GM12878 (cell line): Measurements from ENCODE around the gene ATP12A. TPM values are rescaled to one million over a fixed set of nuclear protein-coding genes. Genes with fewer than 3 reads are reported as not detected.

ENCODE experiments used
- ATAC-seq: fragments of 200-7000 bp; cut with Tn5 transposase; 3 replicates; pipeline ENCODE4 v1.9.1; 2020; ENCODE audit warnings: mild to moderate bottlenecking, moderate library complexity
- BruUV-seq: library from RNA; stranded (reverse); fragments of 400-500 nt; replicated peaks from 2 replicates; lab custom pipeline; 2021; lab: Mats Ljungman, UMichigan
- CTCF ChIA-PET: fragments of 300-600 bp; sonication (Branson Sonifier 250); formaldehyde crosslinking; extraction: SDS; loops from one replicate; lab custom pipeline; 2021; ENCODE audit warnings: inconsistent platforms; lab: Yijun Ruan, JAX
- POLR2A ChIA-PET: fragments of 350-600 bp; formaldehyde crosslinking; extraction: SDS; loops from one replicate; lab custom pipeline; 2021; ENCODE audit warnings: inconsistent platforms; lab: Charles Lee
- RAD21 ChIA-PET: fragments of 300-600 bp; sonication (Branson Sonifier 250); formaldehyde crosslinking; loops from one replicate; lab custom pipeline; 2023; ENCODE audit warnings: antibody characterized with exemption; ENCODE audit not compliant: unreplicated experiment; lab: Charles Lee
- SMC1A ChIA-PET: fragments of 300-600 bp; sonication (Branson Sonifier 250); formaldehyde crosslinking; loops from one replicate; lab custom pipeline; 2023; ENCODE audit not compliant: unreplicated experiment, uncharacterized antibody; lab: Charles Lee
- DNase-seq: peaks from one replicate; pipeline ENCODE4 v3.0.0-alpha.2; 2011; ENCODE audit warnings: low read depth, low spot score
- FAIRE-seq: peaks from 3 replicates; lab custom pipeline; 2011; peaks lifted over from hg19 to GRCh38; lab: Jason Lieb, UNC
- H2AFZ ChIP-seq: 2 replicates; pipeline ENCODE4 v1.6.0; 2011; ENCODE audit warnings: low read depth, low read length, control low read depth; ENCODE audit not compliant: control insufficient read depth
- H3K27ac ChIP-seq: 2 replicates; pipeline ENCODE4 v1.5.1; 2011; ENCODE audit warnings: control low read depth; ENCODE audit not compliant: control insufficient read depth, insufficient read depth
- H3K27me3 ChIP-seq, 2 experiments: replicated peaks in 1 of 2; 2 replicates each; pipeline versions ENCODE4 v1.6.0 to v1.6.1; 2011; ENCODE audit warnings: low read length in 1 of 2; ENCODE audit not compliant: control insufficient read depth in 2 of 2, insufficient read depth in 2 of 2
- H3K36me3 ChIP-seq, 2 experiments: 2 replicates each; pipeline ENCODE4 v1.5.1; 2011; ENCODE audit warnings: low read length in 1 of 2; ENCODE audit not compliant: control insufficient read depth in 2 of 2, insufficient read depth in 2 of 2
- H3K4me1 ChIP-seq: 2 replicates; pipeline ENCODE4 v1.6.1; 2011; ENCODE audit warnings: mild to moderate bottlenecking, low read length, moderate library complexity, mixed read lengths; ENCODE audit not compliant: control insufficient read depth, insufficient read depth
- H3K4me2 ChIP-seq: 2 replicates; pipeline ENCODE4 v1.6.0; 2011; ENCODE audit warnings: control low read depth; ENCODE audit not compliant: control insufficient read depth, insufficient read depth
- H3K4me3 ChIP-seq: fragments of 200-600 bp; sonication (generic); 2 replicates; pipeline ENCODE4 v1.5.1; 2016
- H3K79me2 ChIP-seq: 2 replicates; pipeline ENCODE4 v1.6.0; 2011; ENCODE audit warnings: low read length; ENCODE audit not compliant: control insufficient read depth, insufficient read depth
- H3K9ac ChIP-seq: 2 replicates; pipeline ENCODE4 v1.8.0; 2011; ENCODE audit warnings: low read length, control low read depth, mixed read lengths; ENCODE audit not compliant: control insufficient read depth, insufficient read depth
- H3K9me3 ChIP-seq: replicated peaks from 3 replicates; pipeline ENCODE4 v1.5.1; 2011; ENCODE audit warnings: mild to moderate bottlenecking, low read length; ENCODE audit not compliant: control insufficient read depth, insufficient read depth
- H4K20me1 ChIP-seq: 2 replicates; pipeline ENCODE4 v1.6.0; 2011; ENCODE audit not compliant: control insufficient read depth, insufficient read depth
- CBX5 ChIP-seq: sonication (generic); IDR thresholded peaks from 2 replicates; pipeline ENCODE4 v1.6.1; 2016; ENCODE audit warnings: low read depth, moderate library complexity, mild to moderate bottlenecking, inconsistent platforms
- ESRRA ChIP-seq: IDR thresholded peaks from 2 replicates; pipeline ENCODE4 v1.6.1; 2012; ENCODE audit warnings: mild to moderate bottlenecking, low read length, improper control_type of control experiment
- HCFC1 ChIP-seq: fragments of 150-350 bp; IDR thresholded peaks from 2 replicates; pipeline ENCODE4 v1.6.1; 2014; ENCODE audit warnings: low read length
- NFIC ChIP-seq: IDR thresholded peaks from 2 replicates; pipeline ENCODE4 v1.6.1; 2012; ENCODE audit warnings: low read depth, mild to moderate bottlenecking, inconsistent platforms, low read length, moderate library complexity
- RELB ChIP-seq: fragments of 450-650 bp; IDR thresholded peaks from 2 replicates; pipeline ENCODE4 v1.6.1; 2017; ENCODE audit warnings: low read depth, mild to moderate bottlenecking, moderate library complexity
- REST ChIP-seq: IDR thresholded peaks from 2 replicates; pipeline ENCODE4 v1.6.1; 2012; ENCODE audit warnings: mild to moderate bottlenecking, low read depth, low read length
- RFX5 ChIP-seq: IDR thresholded peaks from 2 replicates; pipeline ENCODE4 v1.6.1; 2011; ENCODE audit warnings: low read depth, low read length, improper control_type of control experiment
- SKIL ChIP-seq: fragments of 450-650 bp; IDR thresholded peaks from 2 replicates; pipeline ENCODE4 v1.6.1; 2017; ENCODE audit warnings: mild to moderate bottlenecking, low read depth, inconsistent platforms; ENCODE audit not compliant: poor library complexity, severe bottlenecking
- SMAD1 ChIP-seq: fragments of 450-650 bp; IDR thresholded peaks from 2 replicates; pipeline ENCODE4 v1.6.1; 2018; ENCODE audit warnings: mild to moderate bottlenecking, low read depth; ENCODE audit not compliant: partially characterized antibody
- SMC3 ChIP-seq: IDR thresholded peaks from 2 replicates; pipeline ENCODE4 v1.6.1; 2011; ENCODE audit warnings: low read length, improper control_type of control experiment, borderline replicate concordance
- SRF ChIP-seq, 2 experiments: IDR thresholded peaks; 2 replicates each; pipeline ENCODE4 v1.6.1; 2011; ENCODE audit warnings: low read depth in 2 of 2, low read length in 2 of 2, mild to moderate bottlenecking in 1 of 2, moderate library complexity in 1 of 2
- ZNF274 ChIP-seq: IDR thresholded peaks from one replicate; pipeline ENCODE4 v1.8.0; 2011; ENCODE audit not compliant: insufficient read length, insufficient read depth
- ZNF592 ChIP-seq: fragments of 450-650 bp; IDR thresholded peaks from 2 replicates; pipeline ENCODE4 v1.6.1; 2017; ENCODE audit warnings: mild to moderate bottlenecking, moderate library complexity
- WGBS: methylation state at CpG from one replicate; pipeline ENCODE4 v1.1.6; 2016; ENCODE audit warnings: low lambda C conversion rate; ENCODE audit not compliant: insufficient replicate concordance, insufficient coverage; ENCODE audit errors: missing lambda C conversion rate; 5-methylcytosine and 5-hydroxymethylcytosine counted together
- in situ Hi-C: fragments of 300-500 bp; cut with MboI; formaldehyde crosslinking; loops from 9 replicates; pipeline ENCODE4 v1.14.3; 2018; ENCODE audit warnings: mixed read lengths
- intact Hi-C: fragments of 100-400 bp; cut with micrococcal nuclease; formaldehyde crosslinking; loops from one replicate; pipeline ENCODE4 v1.14.2; 2022; ENCODE audit not compliant: unreplicated experiment
- polyA plus RNA-seq, 11 experiments: library from polyadenylated mRNA; depleted of rRNA in 4 of 11; unstranded in 6 of 11; stranded (reverse) in 5 of 11; fragments of >200 nt; fragmentation: Nextera tagmentation in 4 of 11; fragmentation: Illumina TruSeq in 1 of 11; extraction: Ambion mirVana in 4 of 11; extraction: Trizol in 1 of 11; gene quantifications; 1 replicate in 1 of 11; 2 replicates in 10 of 11; pipeline versions ENCODE4 v1.2.1 to v1.2.3, GENCODE V29; 2011 to 2016; ENCODE audit warnings: inconsistent platforms in 2 of 11, missing spikeins in 2 of 11, low read depth in 1 of 11
- total RNA-seq, 4 experiments: library from RNA; depleted of rRNA in 3 of 4; stranded (reverse); fragments of >200 nt in 3 of 4; fragmentation: Illumina TruSeq in 1 of 4; extraction: Trizol in 1 of 4; gene quantifications; 2 replicates each; pipeline versions ENCODE4 v1.2.1 to v1.2.3, GENCODE V29; 2013 to 2021

ATP12A gene
- total and polyA plus RNA-seq, 10 of the 15 experiments (the other 5 are each of a cell fraction or from before 2014, with no cell fraction given) = 0.02 to 0.08 (median 0.04) TPM; not detected in 6

- FAIRE-seq = no peak
- ATAC-seq = no peak
- WGBS = 56% methylated on average over 24 of the region's 24 CpGs
- no TSS peak for BruUV-seq
- ChIA-PET RAD21 (no interaction called here), CTCF (no interaction called here), SMC1A (no interaction called here), POLR2A (no interaction called here)
- no peak for DNase-seq
- Histone ChIP-seq H3K4me3 (no peak overlapping the region), H4K20me1 (no peaks in the 10 kb centered on the region), H3K4me2 (no peak overlapping the region), H3K27me3 (peaks cover 10 to 24% of the 10 kb centered on the region in 2 experiments), H3K79me2 (no peaks in the 10 kb centered on the region), H3K4me1 (no peaks in the 10 kb centered on the region), H3K36me3 (no peaks in the 10 kb centered on the region), H2AFZ (no peak overlapping the region), H3K9me3 (no peaks in the 10 kb centered on the region), H3K27ac (no peak overlapping the region), H3K9ac (no peak overlapping the region)
- intact Hi-C loops (loop anchor here (10.0 kb wide), 1 partner anchor 249 kb away; no protein-coding TSS in a partner anchor), in situ Hi-C loops (no loop called here)
- no peak for TF ChIP-seq ZNF274
- no peak for TF ChIP-seq SMC3
- no peak for TF ChIP-seq SRF (IDR thresholded peaks at IDR 0.05; ENCODE audit: low read depth in 2 of 2, low read length in 2 of 2)
- TF ChIP-seq ZNF592 = no peak
- no peak for TF ChIP-seq NFIC
- no peak for TF ChIP-seq ESRRA
- no peak for TF ChIP-seq SKIL
- TF ChIP-seq SMAD1 = no peak
- TF ChIP-seq RELB = no peak
- no peak for TF ChIP-seq REST
- TF ChIP-seq HCFC1 = no peak
- TF ChIP-seq RFX5 = no peak
- TF ChIP-seq CBX5 = no peak
Observed at GRCh38 chr13:24745516-24745860, 65.3 kb downstream of the ATP12A start.
